ENCODE data around the gene TIPARP.

TIPARP gene

GRCh38 chr3:156741935-156742334 is 67.5 kb downstream of the TIPARP start:
- Histone ChIP-seq H3K4me3 (ENCODE audit: control insufficient read depth in 1 of 7, extremely low read depth in 1 of 7, insufficient read depth in 4 of 7, low read depth in 2 of 7, low read length in 6 of 7) (no peak overlapping the region), H3K36me3 (ENCODE audit: control insufficient read depth in 4 of 4, insufficient read depth in 4 of 4, low read length in 3 of 4) (no peaks in the 10 kb centered on the region), H3K4me1 (ENCODE audit: control extremely low read depth in 1 of 4, control insufficient read depth in 4 of 4, insufficient read depth in 4 of 4, low read length in 3 of 4) (no peaks in the 10 kb centered on the region), H3K27ac (ENCODE audit: insufficient read depth in 1 of 2, low read depth in 1 of 2, low read length in 2 of 2, poor library complexity in 1 of 2, severe bottlenecking in 2 of 2) (no peak overlapping the region), H3K27me3 (replicated peaks in 2 of 5; ENCODE audit: control insufficient read depth in 4 of 5, insufficient read depth in 5 of 5, low read length in 4 of 5) (no peaks in the 10 kb centered on the region), H3K9me3 (ENCODE audit: control extremely low read depth in 1 of 5, control insufficient read depth in 4 of 5, insufficient read depth in 2 of 5, low read depth in 1 of 5, low read length in 4 of 5) (peaks cover 0 to 5% (median 0%) of the 10 kb centered on the region in 5 experiments)
- WGBS (ENCODE audit: insufficient coverage) = 100% methylated on average over 1 of the region's 2 CpGs
- CTCF ChIA-PET = no interaction called here
- POLR2A ChIA-PET = interaction anchor here (0.7 kb wide), 1 partner anchor 16 kb away, joined by 7 read pairs; no protein-coding TSS in a partner anchor
- no peak for DNase-seq

- H3K4me1 ChIP-seq (ENCODE audit: control extremely low read depth in 1 of 4, control insufficient read depth in 4 of 4, insufficient read depth in 4 of 4, low read length in 3 of 4) = no peaks in the 10 kb centered on the region
- H3K27me3 ChIP-seq (replicated peaks in 2 of 5; ENCODE audit: control insufficient read depth in 4 of 5, insufficient read depth in 5 of 5, low read length in 4 of 5) = no peaks in the 10 kb centered on the region
- H3K27ac ChIP-seq (ENCODE audit: insufficient read depth in 1 of 2, low read depth in 1 of 2, low read length in 2 of 2, poor library complexity in 1 of 2, severe bottlenecking in 2 of 2) = no peak overlapping the region
- H3K9me3 ChIP-seq (ENCODE audit: control extremely low read depth in 1 of 5, control insufficient read depth in 4 of 5, insufficient read depth in 2 of 5, low read depth in 1 of 5, low read length in 4 of 5) = peaks cover 0 to 6% (median 0%) of the 10 kb centered on the region in 5 experiments
- H3K36me3 ChIP-seq (ENCODE audit: control insufficient read depth in 4 of 4, insufficient read depth in 4 of 4, low read length in 3 of 4) = no peaks in the 10 kb centered on the region
- no peak overlapping the region for H3K4me3 ChIP-seq (ENCODE audit: control insufficient read depth in 1 of 7, extremely low read depth in 1 of 7, insufficient read depth in 4 of 7, low read depth in 2 of 7, low read length in 6 of 7)
- no peak for DNase-seq
- POLR2A ChIA-PET = interaction anchor here (0.7 kb wide), 1 partner anchor 17 kb away, joined by 7 read pairs; no protein-coding TSS in a partner anchor
- CTCF ChIA-PET = no interaction called here
Measured at GRCh38 chr3:156742401-156742800, 68.0 kb downstream of the TIPARP start.

GRCh38 chr3:156743859-156744258 is 69.5 kb downstream of the TIPARP start:
- H3K4me1 ChIP-seq (ENCODE audit: control extremely low read depth in 1 of 4, control insufficient read depth in 4 of 4, insufficient read depth in 4 of 4, low read length in 3 of 4) = no peaks in the 10 kb centered on the region
- no peak overlapping the region for H3K27ac ChIP-seq (ENCODE audit: insufficient read depth in 1 of 2, low read depth in 1 of 2, low read length in 2 of 2, poor library complexity in 1 of 2, severe bottlenecking in 2 of 2)
- POLR2A ChIA-PET = no interaction called here
- H3K27me3 ChIP-seq (replicated peaks in 2 of 5; ENCODE audit: control insufficient read depth in 4 of 5, insufficient read depth in 5 of 5, low read length in 4 of 5) = no peaks in the 10 kb centered on the region
- WGBS (ENCODE audit: insufficient coverage) = 95% methylated on average over 4 of the region's 5 CpGs
- peaks cover 0 to 10% (median 2%) of the 10 kb centered on the region in 5 experiments for H3K9me3 ChIP-seq (ENCODE audit: control extremely low read depth in 1 of 5, control insufficient read depth in 4 of 5, insufficient read depth in 2 of 5, low read depth in 1 of 5, low read length in 4 of 5)
- CTCF ChIA-PET = no interaction called here
- no peaks in the 10 kb centered on the region for H3K36me3 ChIP-seq (ENCODE audit: control insufficient read depth in 4 of 4, insufficient read depth in 4 of 4, low read length in 3 of 4)
- no peak for DNase-seq
- H3K4me3 ChIP-seq (ENCODE audit: control insufficient read depth in 1 of 7, extremely low read depth in 1 of 7, insufficient read depth in 4 of 7, low read depth in 2 of 7, low read length in 6 of 7) = no peak overlapping the region

- WGBS (ENCODE audit: insufficient coverage) = 98% methylated on average over 7 of the region's 7 CpGs
- no peaks in the 10 kb centered on the region for H3K27me3 ChIP-seq (replicated peaks in 2 of 5; ENCODE audit: control insufficient read depth in 4 of 5, insufficient read depth in 5 of 5, low read length in 4 of 5)
- no peaks in the 10 kb centered on the region for H3K36me3 ChIP-seq (ENCODE audit: control insufficient read depth in 4 of 4, insufficient read depth in 4 of 4, low read length in 3 of 4)
- no peak overlapping the region for H3K4me3 ChIP-seq (ENCODE audit: control insufficient read depth in 1 of 7, extremely low read depth in 1 of 7, insufficient read depth in 4 of 7, low read depth in 2 of 7, low read length in 6 of 7)
- H3K9me3 ChIP-seq (ENCODE audit: control extremely low read depth in 1 of 5, control insufficient read depth in 4 of 5, insufficient read depth in 2 of 5, low read depth in 1 of 5, low read length in 4 of 5) = peaks cover 0 to 10% (median 2%) of the 10 kb centered on the region in 5 experiments
- H3K4me1 ChIP-seq (ENCODE audit: control extremely low read depth in 1 of 4, control insufficient read depth in 4 of 4, insufficient read depth in 4 of 4, low read length in 3 of 4) = no peaks in the 10 kb centered on the region
- no peak overlapping the region for H3K27ac ChIP-seq (ENCODE audit: insufficient read depth in 1 of 2, low read depth in 1 of 2, low read length in 2 of 2, poor library complexity in 1 of 2, severe bottlenecking in 2 of 2)
- ChIA-PET POLR2A (no interaction called here), CTCF (interaction anchor here (1.1 to 1.5 kb wide), 2 partner anchors 23 to 30 kb away, joined by 3 read pairs; no protein-coding TSS in a partner anchor)
- no peak for DNase-seq
Measured at GRCh38 chr3:156744631-156745030, 70.2 kb downstream of the TIPARP start.

- POLR2A ChIA-PET = no interaction called here
- 100% methylated on average over 1 of the region's 1 CpG for WGBS (ENCODE audit: insufficient coverage)
- no peaks in the 10 kb centered on the region for H3K4me1 ChIP-seq (ENCODE audit: control extremely low read depth in 1 of 4, control insufficient read depth in 4 of 4, insufficient read depth in 4 of 4, low read length in 3 of 4)
Measured at GRCh38 chr3:156745766-156746165, 71.4 kb downstream of the TIPARP start.

GRCh38 chr3:156747046-156747445 is 72.7 kb downstream of the TIPARP start:
- ChIA-PET POLR2A (no interaction called here), CTCF (no interaction called here)
- no peak for DNase-seq
- Histone ChIP-seq H3K4me1 (ENCODE audit: control extremely low read depth in 1 of 4, control insufficient read depth in 4 of 4, insufficient read depth in 4 of 4, low read length in 3 of 4) (peaks cover 0 to 10% (median 4%) of the 10 kb centered on the region in 4 experiments), H3K27me3 (replicated peaks in 2 of 5; ENCODE audit: control insufficient read depth in 4 of 5, insufficient read depth in 5 of 5, low read length in 4 of 5) (no peaks in the 10 kb centered on the region), H3K4me3 (ENCODE audit: control insufficient read depth in 1 of 7, extremely low read depth in 1 of 7, insufficient read depth in 4 of 7, low read depth in 2 of 7, low read length in 6 of 7) (no peak overlapping the region), H3K27ac (ENCODE audit: insufficient read depth in 1 of 2, low read depth in 1 of 2, low read length in 2 of 2, poor library complexity in 1 of 2, severe bottlenecking in 2 of 2) (no peak overlapping the region), H3K9me3 (ENCODE audit: control extremely low read depth in 1 of 5, control insufficient read depth in 4 of 5, insufficient read depth in 2 of 5, low read depth in 1 of 5, low read length in 4 of 5) (peaks cover 0 to 10% (median 2%) of the 10 kb centered on the region in 5 experiments), H3K36me3 (ENCODE audit: control insufficient read depth in 4 of 4, insufficient read depth in 4 of 4, low read length in 3 of 4) (no peaks in the 10 kb centered on the region)
- no CpG with 5 or more reads among the region's 1 CpG for WGBS (ENCODE audit: insufficient coverage)

More at GRCh38 chr3:156745766-156746165, 71.4 kb downstream of the TIPARP start:
- CTCF ChIA-PET = interaction anchor here (1.1 to 1.5 kb wide), 2 partner anchors 13 to 24 kb away, joined by 3 read pairs; no protein-coding TSS in a partner anchor
- no peaks in the 10 kb centered on the region for H3K27me3 ChIP-seq (replicated peaks in 2 of 5; ENCODE audit: control insufficient read depth in 4 of 5, insufficient read depth in 5 of 5, low read length in 4 of 5)
- peaks cover 0 to 10% (median 2%) of the 10 kb centered on the region in 5 experiments for H3K9me3 ChIP-seq (ENCODE audit: control extremely low read depth in 1 of 5, control insufficient read depth in 4 of 5, insufficient read depth in 2 of 5, low read depth in 1 of 5, low read length in 4 of 5)
- no peak overlapping the region for H3K4me3 ChIP-seq (ENCODE audit: control insufficient read depth in 1 of 7, extremely low read depth in 1 of 7, insufficient read depth in 4 of 7, low read depth in 2 of 7, low read length in 6 of 7)
- H3K27ac ChIP-seq (ENCODE audit: insufficient read depth in 1 of 2, low read depth in 1 of 2, low read length in 2 of 2, poor library complexity in 1 of 2, severe bottlenecking in 2 of 2) = no peak overlapping the region
- H3K36me3 ChIP-seq (ENCODE audit: control insufficient read depth in 4 of 4, insufficient read depth in 4 of 4, low read length in 3 of 4) = no peaks in the 10 kb centered on the region
- no peak for DNase-seq

GRCh38 chr3:156749244-156749643 is 74.9 kb downstream of the TIPARP start:
- CTCF ChIA-PET = interaction anchor here (1.0 kb wide), 1 partner anchor 24 kb away, joined by 3 read pairs; no protein-coding TSS in a partner anchor
- Histone ChIP-seq H3K4me3 (ENCODE audit: control insufficient read depth in 1 of 7, extremely low read depth in 1 of 7, insufficient read depth in 4 of 7, low read depth in 2 of 7, low read length in 6 of 7) (no peak overlapping the region), H3K9me3 (ENCODE audit: control extremely low read depth in 1 of 5, control insufficient read depth in 4 of 5, insufficient read depth in 2 of 5, low read depth in 1 of 5, low read length in 4 of 5) (peaks cover 0 to 10% (median 2%) of the 10 kb centered on the region in 5 experiments), H3K27me3 (replicated peaks in 2 of 5; ENCODE audit: control insufficient read depth in 4 of 5, insufficient read depth in 5 of 5, low read length in 4 of 5) (no peaks in the 10 kb centered on the region), H3K4me1 (ENCODE audit: control extremely low read depth in 1 of 4, control insufficient read depth in 4 of 4, insufficient read depth in 4 of 4, low read length in 3 of 4) (peaks cover 0 to 16% (median 4%) of the 10 kb centered on the region in 4 experiments), H3K36me3 (ENCODE audit: control insufficient read depth in 4 of 4, insufficient read depth in 4 of 4, low read length in 3 of 4) (no peaks in the 10 kb centered on the region), H3K27ac (ENCODE audit: insufficient read depth in 1 of 2, low read depth in 1 of 2, low read length in 2 of 2, poor library complexity in 1 of 2, severe bottlenecking in 2 of 2) (no peak overlapping the region)
- DNase-seq = no peak
- 97% methylated on average over 2 of the region's 5 CpGs for WGBS (ENCODE audit: insufficient coverage)
- POLR2A ChIA-PET = interaction anchor here (0.6 kb wide), 1 partner anchor 438 kb away, joined by 3 read pairs; no protein-coding TSS in a partner anchor

Data from common myeloid progenitor, CD34-positive (primary cell).